Chondrocyte (in vitro differentiated cells): Measurements from ENCODE around the gene FAHD1. TPM values are rescaled to one million over a fixed set of nuclear protein-coding genes. Genes with fewer than 3 reads are reported as not detected.

ENCODE experiments used
- DNase-seq: peaks from one replicate; pipeline ENCODE4 v3.0.0; 2021; ENCODE audit warnings: mixed read lengths, low spot score
- H3K27ac Mint-ChIP-seq: one replicate; pipeline ENCODE4 v1.8.0; 2021; ENCODE audit warnings: mild to moderate bottlenecking, moderate library complexity, mixed read lengths; ENCODE audit not compliant: unreplicated experiment
- H3K27me3 Mint-ChIP-seq: 2 replicates; pipeline ENCODE4 v1.8.0; 2021; ENCODE audit warnings: low read depth, mixed read lengths
- H3K36me3 Mint-ChIP-seq: 2 replicates; pipeline ENCODE4 v1.8.0; 2021; ENCODE audit warnings: low read depth, mixed read lengths
- H3K4me1 Mint-ChIP-seq: 2 replicates; pipeline ENCODE4 v1.8.0; 2021; ENCODE audit warnings: low read depth, mild to moderate bottlenecking, mixed read lengths
- H3K4me3 Mint-ChIP-seq: one replicate; pipeline ENCODE4 v1.8.0; 2021; ENCODE audit warnings: mild to moderate bottlenecking, moderate library complexity, mixed read lengths; ENCODE audit not compliant: unreplicated experiment
- H3K9me3 Mint-ChIP-seq: 2 replicates; pipeline ENCODE4 v1.8.0; 2021; ENCODE audit warnings: low read depth, mixed read lengths
- CTCF ChIP-seq: fragments of 200-600 bp; sonication (generic); IDR thresholded peaks from 2 replicates; pipeline ENCODE4 v1.5.0; 2021; ENCODE audit warnings: antibody characterized with exemption, mild to moderate bottlenecking, moderate library complexity
- total RNA-seq: library from RNA; stranded (reverse); gene quantifications from 3 replicates; pipeline ENCODE4 v1.2.1, GENCODE V29; 2021

The FAHD1 gene
- total RNA-seq, 1 donor from 2014 or later: 27.1 TPM

- peaks cover 16% of the 10 kb centered on the region for H3K36me3 Mint-ChIP-seq
- TF ChIP-seq CTCF: no peak
- H3K27me3 Mint-ChIP-seq: no peaks in the 10 kb centered on the region
- DNase-seq: no peak
- no peak overlapping the region for H3K4me3 Mint-ChIP-seq
- no peak overlapping the region for H3K27ac Mint-ChIP-seq
- H3K4me1 Mint-ChIP-seq: peaks cover 4% of the 10 kb centered on the region
- no peaks in the 10 kb centered on the region for H3K9me3 Mint-ChIP-seq
Measured at GRCh38 chr16:1807626-1808025, 19.4 kb upstream of the FAHD1 start.

- Mint-ChIP-seq H3K27me3 (no peaks in the 10 kb centered on the region), H3K4me1 (peaks cover 12% of the 10 kb centered on the region), H3K27ac (no peak overlapping the region), H3K4me3 (no peak overlapping the region), H3K36me3 (peaks cover 16% of the 10 kb centered on the region), H3K9me3 (no peaks in the 10 kb centered on the region)
- no peak for TF ChIP-seq CTCF
- DNase-seq: no peak
Measured at GRCh38 chr16:1808691-1809090, 18.3 kb upstream of the FAHD1 start.

GRCh38 chr16:1809281-1809801 lies 17.7 kb upstream of the FAHD1 start:
- H3K4me1 Mint-ChIP-seq: peaks cover 12% of the 10 kb centered on the region
- DNase-seq: no peak
- peaks cover 16% of the 10 kb centered on the region for H3K36me3 Mint-ChIP-seq
- no peak for TF ChIP-seq CTCF
- H3K27ac Mint-ChIP-seq: no peak overlapping the region
- no peaks in the 10 kb centered on the region for H3K9me3 Mint-ChIP-seq
- no peak overlapping the region for H3K4me3 Mint-ChIP-seq
- H3K27me3 Mint-ChIP-seq: no peaks in the 10 kb centered on the region

GRCh38 chr16:1810106-1810505 lies 16.9 kb upstream of the FAHD1 start:
- no peak overlapping the region for H3K27ac Mint-ChIP-seq

GRCh38 chr16:1810536-1810935 lies 16.5 kb upstream of the FAHD1 start:
- H3K4me3 Mint-ChIP-seq: no peak overlapping the region
- H3K27ac Mint-ChIP-seq: no peak overlapping the region
- peaks cover 12% of the 10 kb centered on the region for H3K4me1 Mint-ChIP-seq
- H3K27me3 Mint-ChIP-seq: no peaks in the 10 kb centered on the region
- H3K36me3 Mint-ChIP-seq: peaks cover 18% of the 10 kb centered on the region
- DNase-seq: no peak
- H3K9me3 Mint-ChIP-seq: no peaks in the 10 kb centered on the region
- no peak for TF ChIP-seq CTCF

More at GRCh38 chr16:1810106-1810505, 16.9 kb upstream of the FAHD1 start:
- peaks cover 16% of the 10 kb centered on the region for H3K36me3 Mint-ChIP-seq
- H3K4me1 Mint-ChIP-seq: peaks cover 12% of the 10 kb centered on the region
- H3K27me3 Mint-ChIP-seq: no peaks in the 10 kb centered on the region
- no peak overlapping the region for H3K4me3 Mint-ChIP-seq
- DNase-seq: no peak
- H3K9me3 Mint-ChIP-seq: no peaks in the 10 kb centered on the region
- TF ChIP-seq CTCF: no peak
